Kidney (tissue), 14 donors: ENCODE data around the gene AARSD1. TPM values are rescaled to one million over a fixed set of nuclear protein-coding genes. Genes with fewer than 3 reads are reported as not detected.
"Not testable (repeated sequence)": the region's sequence is repeated elsewhere in the genome, so short reads cannot be mapped to it uniquely, and the experiment has no call there.

Experiments used
- DNase-seq, 5 donors: peaks; one replicate each; pipeline ENCODE4 v3.0.0-alpha.2; 2013 to 2020
- FAIRE-seq: peaks from 2 replicates; lab custom pipeline; 2012; peaks lifted over from hg19 to GRCh38; lab: Jason Lieb, UNC
- H3K27ac ChIP-seq, 2 donors: one replicate each; pipeline ENCODE4 v1.7.0; 2013; ENCODE audit warnings: low read depth in 2 of 2, low read length in 2 of 2, inconsistent platforms in 1 of 2
- H3K27me3 ChIP-seq: one replicate; pipeline ENCODE4 v1.7.1; 2013; ENCODE audit warnings: low read length, inconsistent platforms; ENCODE audit not compliant: control insufficient read depth, insufficient read depth
- H3K36me3 ChIP-seq, 3 donors: one replicate each; pipeline versions ENCODE4 v1.7.0 to v1.7.1; 2013; ENCODE audit warnings: low read length in 3 of 3, control low read depth in 1 of 3, inconsistent platforms in 1 of 3; ENCODE audit not compliant: insufficient read depth in 3 of 3, control insufficient read depth in 2 of 3
- H3K4me1 ChIP-seq, 3 donors: one replicate each; pipeline versions ENCODE4 v1.7.0 to v1.7.1; 2013; ENCODE audit warnings: low read length in 3 of 3, inconsistent platforms in 1 of 3, low read depth in 1 of 3; ENCODE audit not compliant: control insufficient read depth in 2 of 3, insufficient read depth in 2 of 3
- H3K4me3 ChIP-seq, 3 donors: one replicate each; pipeline versions ENCODE4 v1.7.0 to v1.8.1; 2013; ENCODE audit warnings: low read length in 3 of 3, control low read depth in 1 of 3, inconsistent platforms in 1 of 3
- H3K9ac ChIP-seq, 3 donors: one replicate each; pipeline versions ENCODE4 v1.7.0 to v1.7.1; 2013; ENCODE audit warnings: low read length in 3 of 3, control low read depth in 1 of 3, inconsistent platforms in 1 of 3
- H3K9me3 ChIP-seq, 3 donors: one replicate each; pipeline versions ENCODE4 v1.7.0 to v1.7.1; 2013; ENCODE audit warnings: low read length in 3 of 3, control low read depth in 1 of 3, inconsistent platforms in 1 of 3; ENCODE audit not compliant: control insufficient read depth in 2 of 3, insufficient read depth in 1 of 3
- CTCF ChIP-seq: IDR thresholded peaks from 3 replicates; pipeline ENCODE4 v1.5.1; 2012; ENCODE audit warnings: mild to moderate bottlenecking, moderate library complexity, borderline replicate concordance; ENCODE audit not compliant: insufficient read depth; ENCODE audit errors: extremely low read depth
- intact Hi-C: fragments of 100-400 bp; cut with DNase I; formaldehyde crosslinking; loops from one replicate; pipeline ENCODE4 v1.11.1; 2022
- polyA plus RNA-seq: library from polyadenylated mRNA; stranded (reverse); fragments of 350-450 nt; fragmentation: Illumina TruSeq; extraction: RNeasy Lipid Tissue Mini Kit (QIAGEN cat#74804); gene quantifications from one replicate; pipeline ENCODE4 v1.2.3, GENCODE V29; 2014; ENCODE audit warnings: low read depth, low replicate concordance; ENCODE audit not compliant: insufficient read depth
- total RNA-seq: library from RNA; stranded (reverse); fragmentation: NEBNext Ultra II Directional; extraction: Animal tissue kit (Norgen Biotek cat#: 25700); gene quantifications from one replicate; pipeline ENCODE4 v1.2.1, GENCODE V29; 2021
- donor health status: control.
- donor health status: control.
- donor health status: control.
- donor health status: control.
- donor health status: control.
- donor health status: DM: yes; HTN: yes; CAD: no.
- donor health status: Normal renal cell carcinoma (clear cell type).

AARSD1 gene
- total and polyA plus RNA-seq, 2 donors from 2014 or later, result 35.8 to 45.6 TPM

GRCh38 chr17:42997984-42998938 lies 34.0 kb upstream of the AARSD1 start, which contains the start of gene RPL27:
Gene RPL27 (plus strand): TSS chr17:42998419. CDS start chr17:42998751, 332 bp downstream.
- DNase-seq, result peak; percentile 99 to 100 (median 99)
- Histone ChIP-seq H3K9ac (peak within 1 kb of the TSS; percentile 70 to 96 (median 94)), H3K27ac (peak within 1 kb of the TSS; percentile 71 to 85), H3K4me1 (peaks cover 6 to 12% (median 12%) of the 10 kb centered on the region in 3 donors), H3K27me3 (no peaks in the 10 kb centered on the region), H3K36me3 (peaks cover 6 to 34% (median 9%) of the 10 kb centered on the region in 3 donors), H3K4me3 (peak within 1 kb of the TSS; percentile 73 to 96 (median 79)), H3K9me3 (no peaks in the 10 kb centered on the region)
- TF ChIP-seq CTCF, result peak; percentile 91
- intact Hi-C loops, result no loop called here
- FAIRE-seq, result peak; percentile 98

GRCh38 chr17:42997390-42997983 lies 33.2 kb upstream of the AARSD1 start:
- FAIRE-seq (no peak), DNase-seq (no peak)
- TF ChIP-seq CTCF, result no peak
- H3K36me3 ChIP-seq, result peaks cover 10 to 29% (median 11%) of the 10 kb centered on the region in 3 donors
- intact Hi-C loops, result no loop called here
- peak overlapping the region; percentile 17 to 64 (median 34) for H3K9ac ChIP-seq
- H3K27me3 ChIP-seq, result no peaks in the 10 kb centered on the region
- H3K27ac ChIP-seq, result peak overlapping the region in 1 of 2 donors; percentile 49
- no peaks in the 10 kb centered on the region for H3K9me3 ChIP-seq
- H3K4me1 ChIP-seq, result peaks cover 6 to 12% (median 12%) of the 10 kb centered on the region in 3 donors
- peak overlapping the region; percentile 35 to 73 (median 52) for H3K4me3 ChIP-seq

GRCh38 chr17:42993913-42994312 lies 29.7 kb upstream of the AARSD1 start:
- H3K27ac ChIP-seq, FAIRE-seq, H3K9ac ChIP-seq, H3K27me3 ChIP-seq, H3K4me1 ChIP-seq, DNase-seq, intact Hi-C loops, H3K9me3 ChIP-seq, H3K4me3 ChIP-seq: not testable (repeated sequence)
- peaks cover 7 to 33% (median 29%) of the 10 kb centered on the region in 3 donors for H3K36me3 ChIP-seq

GRCh38 chr17:42992872-42993271 lies 28.6 kb upstream of the AARSD1 start:
- FAIRE-seq, result no peak
- no peak for DNase-seq
- H3K9ac ChIP-seq, result no peak overlapping the region
- no peak for TF ChIP-seq CTCF
- peaks cover 7 to 37% (median 32%) of the 10 kb centered on the region in 3 donors for H3K36me3 ChIP-seq
- H3K4me3 ChIP-seq, result no peak overlapping the region
- H3K27me3 ChIP-seq, result no peaks in the 10 kb centered on the region
- H3K4me1 ChIP-seq, result peaks cover 3 to 4% (median 3%) of the 10 kb centered on the region in 3 donors
- no peak overlapping the region for H3K27ac ChIP-seq
- H3K9me3 ChIP-seq, result no peaks in the 10 kb centered on the region
- intact Hi-C loops, result no loop called here
